ENCODE results near the gene LXN. TPM values are rescaled to one million over a fixed set of nuclear protein-coding genes. Genes with fewer than 3 reads are reported as not detected.
A peak's percentile ranks its signal among the peaks of the same experiment; 100 is the strongest.

Gene LXN
- polyA plus RNA-seq (2011; rRNA removed) (56.2 and 66.8 TPM in 2 replicates), polyA minus RNA-seq (2011; rRNA and poly(A)+ RNA removed) (12.3 and 16.7 TPM in 2 replicates)

DNA sequence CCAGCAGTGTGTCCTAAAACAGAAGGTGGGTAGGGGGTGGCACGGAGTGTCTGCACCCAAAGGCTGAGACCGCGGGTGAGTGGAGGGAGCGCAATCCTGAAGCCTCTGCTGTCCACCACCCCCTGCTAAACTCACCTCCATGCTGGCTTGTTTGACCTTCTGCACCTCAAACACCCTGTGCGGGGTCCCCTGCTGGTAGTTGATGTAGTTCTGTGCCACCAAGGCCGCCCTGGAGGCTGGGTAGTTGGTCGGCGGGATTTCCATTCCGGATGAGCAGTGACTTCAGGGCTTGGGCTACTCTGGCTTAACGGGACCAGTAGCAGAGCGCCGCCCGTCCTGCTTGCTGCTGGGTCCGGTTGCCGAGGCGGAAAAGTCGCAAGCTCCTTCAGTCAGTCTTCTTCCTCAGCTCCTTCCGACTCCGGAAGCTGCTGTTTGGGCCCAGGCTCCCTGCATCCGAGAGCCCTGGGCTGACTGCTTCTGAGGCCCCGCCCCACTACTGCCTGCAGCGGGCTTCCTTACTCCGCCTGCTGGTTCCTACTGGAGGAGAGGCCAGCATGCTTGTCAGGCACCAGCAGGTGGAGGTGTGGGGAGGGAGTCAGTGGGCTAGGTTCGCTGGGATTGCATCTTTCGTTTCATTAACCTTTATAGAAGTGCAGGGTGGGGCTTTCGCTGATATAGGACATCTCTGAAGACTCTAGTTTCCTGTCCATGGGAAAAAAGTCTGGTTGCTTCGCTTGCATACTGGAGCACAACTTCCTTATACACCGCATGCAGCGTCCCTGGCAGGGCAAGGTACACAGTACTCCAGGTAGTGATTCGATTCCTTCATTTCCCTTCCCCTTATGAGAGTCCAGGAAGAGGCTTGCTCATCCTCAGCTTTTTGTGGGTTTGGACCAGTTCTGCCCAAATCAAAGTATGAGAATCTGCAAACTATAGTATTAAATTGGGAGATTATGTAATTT, at the start of gene LXN:
LXN (minus strand) TSS at position 434 of the 962 bp plus-strand sequence; CDS start at position 264, 170 bp downstream.
- POLR2A ChIA-PET = interaction anchor here (0.6 kb wide), 1 partner anchor 129 kb away, joined by 3 read pairs; the partner anchor contains the start of gene MFSD1
- H3K27me3 ChIP-seq (ENCODE audit: control insufficient read depth, insufficient read depth, low read length) = no peaks in the 10 kb centered on the region
- peak within 1 kb of the TSS; percentile 70 for H3K4me3 ChIP-seq (ENCODE audit: low read depth, low read length)
- no peaks in the 10 kb centered on the region; the same call in 1 of the 2 replicates for H3K36me3 ChIP-seq (ENCODE audit: control insufficient read depth, insufficient read depth, low read length)
- CTCF ChIA-PET = interaction anchor here (0.6 to 6.5 kb wide), 13 partner anchors 8 to 133 kb away, joined by 3 to 44 read pairs (median 5); no protein-coding TSS in a partner anchor
- peak; percentile 39 for DNase-seq (ENCODE audit: low read depth)
- peak; percentile 93 for TF ChIP-seq CTCF (IDR thresholded peaks at IDR 0.05; ENCODE audit: insufficient read depth, low read depth, low read length)

DNA sequence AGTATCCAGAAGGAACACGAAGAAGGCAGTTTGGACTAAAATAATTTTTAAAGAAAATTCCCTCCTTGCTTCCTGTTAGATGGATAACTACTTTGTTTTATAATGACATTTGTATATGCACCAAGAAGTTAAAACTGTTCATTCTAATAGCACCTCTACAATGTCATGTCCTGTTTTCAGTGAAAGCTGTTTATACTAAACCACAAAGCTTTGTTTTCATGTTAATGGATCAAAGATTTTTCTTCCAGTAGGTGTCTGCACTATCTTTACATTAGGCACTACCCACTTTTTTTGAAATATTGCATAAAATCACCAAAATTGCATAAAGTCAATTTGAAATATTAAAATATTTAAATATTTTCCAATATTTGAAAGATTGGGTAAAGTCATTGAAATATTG, 49.7 kb upstream of the LXN start:
- DNase-seq (ENCODE audit: low read depth) = no peak

DNA sequence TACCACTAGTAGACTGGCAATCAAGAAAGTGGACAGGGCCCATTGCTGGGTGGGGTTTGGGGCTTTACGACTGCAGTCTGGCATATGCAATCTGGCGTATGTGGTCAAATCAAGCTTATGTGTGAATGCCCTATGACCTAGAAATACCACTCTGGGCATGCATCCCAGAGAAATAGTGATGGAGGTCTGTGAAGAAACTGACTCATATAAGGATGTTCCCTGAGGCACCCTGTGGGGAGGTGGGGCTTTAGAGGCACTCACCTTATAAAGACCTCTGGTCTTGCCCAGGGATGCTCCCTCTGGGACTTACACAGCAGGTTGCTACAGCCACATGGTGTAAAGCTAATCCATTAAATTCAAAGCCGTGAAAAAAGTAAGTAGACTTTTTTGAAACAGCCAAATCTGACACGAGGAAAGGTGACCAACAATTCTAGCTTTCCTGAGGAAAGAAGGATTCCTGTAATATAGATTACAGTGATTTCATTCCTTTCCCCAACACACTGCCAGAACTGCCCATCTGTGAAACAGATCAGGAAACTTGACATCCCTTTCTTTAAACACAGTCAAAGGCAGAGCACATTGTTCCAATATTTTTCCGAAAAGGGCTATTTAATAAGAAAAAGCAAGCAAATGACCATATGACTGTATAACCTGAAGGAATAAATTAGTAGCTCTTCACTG, 46.2 kb upstream of the LXN start:
- CTCF ChIA-PET = interaction anchor here (0.6 to 2.4 kb wide), 4 partner anchors 9 to 71 kb away, joined by 3 to 9 read pairs (median 7); no protein-coding TSS in a partner anchor
- POLR2A ChIA-PET = no interaction called here

More for the DNA sequence above, 49.7 kb upstream of the LXN start:
- ChIA-PET CTCF (interaction anchor here (3.3 kb wide), 1 partner anchor 68 kb away, joined by 31 read pairs; no protein-coding TSS in a partner anchor), POLR2A (interaction anchor here (0.7 kb wide), 1 partner anchor 46 kb away, joined by 16 read pairs; no protein-coding TSS in a partner anchor)
- TF ChIP-seq CTCF (IDR thresholded peaks at IDR 0.05; ENCODE audit: insufficient read depth, low read depth, low read length) = no peak
- Histone ChIP-seq H3K4me3 (ENCODE audit: low read depth, low read length) (no peak overlapping the region), H3K36me3 (ENCODE audit: control insufficient read depth, insufficient read depth, low read length) (no peaks in the 10 kb centered on the region), H3K27me3 (ENCODE audit: control insufficient read depth, insufficient read depth, low read length) (no peaks in the 10 kb centered on the region)

DNA sequence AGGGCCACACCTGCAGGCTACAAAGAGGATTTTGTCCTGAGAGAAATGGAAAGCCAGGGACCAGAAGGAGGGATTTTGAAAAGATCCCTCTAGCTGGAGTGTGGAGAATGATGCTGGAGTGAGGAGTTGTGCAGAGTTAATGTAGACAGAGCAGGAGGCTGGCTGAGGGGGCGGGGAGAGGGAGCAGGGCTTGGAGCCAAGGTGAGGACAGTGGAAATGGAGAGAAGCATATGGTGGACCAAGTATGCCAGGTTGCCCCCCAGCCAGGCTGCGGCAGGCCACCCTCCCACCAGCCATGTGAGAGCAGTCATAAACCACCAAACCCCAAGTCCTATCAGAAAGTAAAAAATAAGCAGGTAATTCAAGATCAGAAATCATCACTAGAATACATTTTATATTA, 45.1 kb upstream of the LXN start:
- ChIA-PET CTCF (interaction anchor here (1.1 to 3.2 kb wide), 5 partner anchors 10 to 84 kb away, joined by 3 to 11 read pairs (median 7); partner anchors contain the start of gene MFSD1), POLR2A (no interaction called here)
- no peak for DNase-seq (ENCODE audit: low read depth)
- Histone ChIP-seq H3K27me3 (ENCODE audit: control insufficient read depth, insufficient read depth, low read length) (no peaks in the 10 kb centered on the region), H3K4me3 (ENCODE audit: low read depth, low read length) (no peak overlapping the region), H3K36me3 (ENCODE audit: control insufficient read depth, insufficient read depth, low read length) (no peaks in the 10 kb centered on the region)
- no peak for TF ChIP-seq CTCF (IDR thresholded peaks at IDR 0.05; ENCODE audit: insufficient read depth, low read depth, low read length)

More for the DNA sequence above, 46.2 kb upstream of the LXN start:
- peak; percentile 94 for DNase-seq (ENCODE audit: low read depth)
- Histone ChIP-seq H3K4me3 (ENCODE audit: low read depth, low read length) (no peak overlapping the region), H3K36me3 (ENCODE audit: control insufficient read depth, insufficient read depth, low read length) (no peaks in the 10 kb centered on the region), H3K27me3 (ENCODE audit: control insufficient read depth, insufficient read depth, low read length) (no peaks in the 10 kb centered on the region)
- no peak for TF ChIP-seq CTCF (IDR thresholded peaks at IDR 0.05; ENCODE audit: insufficient read depth, low read depth, low read length)

All from BJ (cell line).